Neural cell (in vitro differentiated cells): Measurements from ENCODE around the gene PAGE1. TPM values are rescaled to one million over a fixed set of nuclear protein-coding genes. Genes with fewer than 3 reads are reported as not detected.
"Not testable (repeated sequence)": the region's sequence is repeated elsewhere in the genome, so short reads cannot be mapped to it uniquely, and the experiment has no call there.

ENCODE experiments used
- H2AFZ ChIP-seq: fragments of 200-600, 300-800 bp; sonication (generic), shearing (Covaris generic); 2 replicates; pipeline ENCODE4 v1.6.0; 2014; ENCODE audit warnings: low read depth, mild to moderate bottlenecking, antibody characterized with exemption, low read length, moderate library complexity
- H3F3A ChIP-seq: fragments of 200-600 bp; shearing (Covaris generic); 2 replicates; pipeline ENCODE4 v1.6.1; 2016; ENCODE audit warnings: mild to moderate bottlenecking, moderate library complexity, mixed read lengths, antibody characterized with exemption, low read length; ENCODE audit not compliant: insufficient read depth, poor library complexity, severe bottlenecking
- H3K27ac ChIP-seq: fragments of 200-600, 300-800 bp; sonication (generic), shearing (Covaris generic); 2 replicates; pipeline ENCODE4 v1.5.1; 2014; ENCODE audit warnings: mild to moderate bottlenecking, low read length, moderate library complexity
- H3K27me3 ChIP-seq: fragments of 300-800, 200-600 bp; sonication (generic), shearing (Covaris generic); 2 replicates; pipeline ENCODE4 v1.6.0; 2014; ENCODE audit warnings: mild to moderate bottlenecking, low read depth, low read length, moderate library complexity; ENCODE audit not compliant: insufficient read depth
- H3K36me3 ChIP-seq: fragments of 300-800, 200-600 bp; sonication (generic), shearing (Covaris generic); 2 replicates; pipeline ENCODE4 v1.5.1; 2014; ENCODE audit warnings: mild to moderate bottlenecking, antibody characterized with exemption, low read length, moderate library complexity; ENCODE audit not compliant: insufficient read depth
- H3K4me2 ChIP-seq: fragments of 300-800, 200-600 bp; sonication (generic), shearing (Covaris generic); 2 replicates; pipeline ENCODE4 v1.6.0; 2014; ENCODE audit warnings: mild to moderate bottlenecking, low read length
- H3K4me3 ChIP-seq: fragments of 300-800, 200-600 bp; sonication (generic), shearing (Covaris generic); 2 replicates; pipeline ENCODE4 v1.5.1; 2014; ENCODE audit warnings: mild to moderate bottlenecking, low read length, moderate library complexity
- H3K79me2 ChIP-seq: fragments of 200-600 bp; shearing (Covaris generic); replicated peaks from 2 replicates; pipeline ENCODE4 v1.6.0; 2014; ENCODE audit warnings: mild to moderate bottlenecking, low read length, moderate library complexity; ENCODE audit not compliant: insufficient read depth
- H3K9ac ChIP-seq: fragments of 300-800, 200-600 bp; sonication (generic), shearing (Covaris generic); 2 replicates; pipeline ENCODE4 v1.6.1; 2016; ENCODE audit warnings: mild to moderate bottlenecking, low read length, mixed read lengths
- H3K9me2 ChIP-seq: fragments of 200-600 bp; shearing (Covaris generic); 2 replicates; pipeline ENCODE4 v1.6.1; 2016; ENCODE audit warnings: mild to moderate bottlenecking, low read length, mixed read lengths; ENCODE audit not compliant: insufficient read depth
- H3K9me3 ChIP-seq: fragments of 200-600, 300-800 bp; sonication (generic), shearing (Covaris generic); 2 replicates; pipeline ENCODE4 v1.6.1; 2016; ENCODE audit warnings: mild to moderate bottlenecking, mixed run types, low read length, moderate library complexity, mixed read lengths
- H4K20me1 ChIP-seq: fragments of 200-600 bp; shearing (Covaris generic); 2 replicates; pipeline ENCODE4 v1.6.1; 2016; ENCODE audit warnings: mild to moderate bottlenecking, mixed run types; ENCODE audit not compliant: insufficient read depth
- EP300 ChIP-seq: fragments of 450-650 bp; conservative IDR thresholded peaks from 2 replicates; pipeline ENCODE4 v1.6.1; 2014; ENCODE audit warnings: antibody characterized with exemption, mild to moderate bottlenecking, moderate library complexity; ENCODE audit not compliant: poor library complexity, severe bottlenecking
- EZH2 ChIP-seq: fragments of 200-600, 300-800 bp; shearing (Covaris generic), sonication (generic); IDR thresholded peaks from 2 replicates; pipeline ENCODE4 v1.6.1; 2014; ENCODE audit warnings: antibody characterized with exemption, low read length, borderline replicate concordance, mild to moderate bottlenecking; ENCODE audit not compliant: insufficient read depth, poor library complexity, severe bottlenecking
- MXI1 ChIP-seq: fragments of 450-650 bp; conservative IDR thresholded peaks from 2 replicates; pipeline ENCODE4 v1.6.1; 2014; ENCODE audit warnings: antibody characterized with exemption, mild to moderate bottlenecking; ENCODE audit not compliant: poor library complexity, severe bottlenecking
- POLR2AphosphoS5 ChIP-seq: IDR thresholded peaks from 2 replicates; pipeline ENCODE4 v1.6.1; 2012
- RAD21 ChIP-seq: fragments of 450-650 bp; conservative IDR thresholded peaks from 2 replicates; pipeline ENCODE4 v1.6.1; 2014; ENCODE audit warnings: antibody characterized with exemption, mild to moderate bottlenecking, moderate library complexity
- REST ChIP-seq: IDR thresholded peaks from 2 replicates; pipeline ENCODE4 v1.6.1; 2012; ENCODE audit warnings: borderline replicate concordance
- SMC3 ChIP-seq: fragments of 450-650 bp; conservative IDR thresholded peaks from 2 replicates; pipeline ENCODE4 v1.6.1; 2014; ENCODE audit warnings: antibody characterized with exemption, mild to moderate bottlenecking, moderate library complexity; ENCODE audit not compliant: poor library complexity
- TAF1 ChIP-seq: IDR thresholded peaks from 2 replicates; pipeline ENCODE4 v1.6.1; 2012; ENCODE audit warnings: low read depth
- polyA plus RNA-seq: library from polyadenylated mRNA; depleted of rRNA; stranded (reverse); fragments of >200 nt; gene quantifications from 2 replicates; pipeline ENCODE4 v1.2.3, GENCODE V29; 2014
- TF ChIP-seq, protein P1 (sequence below): fragments of 450-650 bp; IDR thresholded peaks from 2 replicates; pipeline ENCODE4 v1.5.1; 2014; ENCODE audit warnings: antibody characterized with exemption, mild to moderate bottlenecking, moderate library complexity; ENCODE audit not compliant: poor library complexity, severe bottlenecking

The PAGE1 gene
- polyA plus RNA-seq, 1 donor from 2014 or later: not detected

- Histone ChIP-seq H3K9ac (no peak overlapping the region), H3K27ac (no peak overlapping the region), H2AFZ (no peak overlapping the region), H3K9me3 (no peaks in the 10 kb centered on the region), H3K9me2 (no peaks in the 10 kb centered on the region), H3K27me3 (no peaks in the 10 kb centered on the region), H3K36me3 (no peaks in the 10 kb centered on the region), H3K79me2 (no peaks in the 10 kb centered on the region), H3K4me2 (no peak overlapping the region), H3K4me3 (no peak overlapping the region), H3F3A (no peaks in the 10 kb centered on the region), H4K20me1 (no peaks in the 10 kb centered on the region)
- TF ChIP-seq RAD21 (no peak), TAF1 (no peak), REST (no peak)
- TF ChIP-seq, protein P1, sequence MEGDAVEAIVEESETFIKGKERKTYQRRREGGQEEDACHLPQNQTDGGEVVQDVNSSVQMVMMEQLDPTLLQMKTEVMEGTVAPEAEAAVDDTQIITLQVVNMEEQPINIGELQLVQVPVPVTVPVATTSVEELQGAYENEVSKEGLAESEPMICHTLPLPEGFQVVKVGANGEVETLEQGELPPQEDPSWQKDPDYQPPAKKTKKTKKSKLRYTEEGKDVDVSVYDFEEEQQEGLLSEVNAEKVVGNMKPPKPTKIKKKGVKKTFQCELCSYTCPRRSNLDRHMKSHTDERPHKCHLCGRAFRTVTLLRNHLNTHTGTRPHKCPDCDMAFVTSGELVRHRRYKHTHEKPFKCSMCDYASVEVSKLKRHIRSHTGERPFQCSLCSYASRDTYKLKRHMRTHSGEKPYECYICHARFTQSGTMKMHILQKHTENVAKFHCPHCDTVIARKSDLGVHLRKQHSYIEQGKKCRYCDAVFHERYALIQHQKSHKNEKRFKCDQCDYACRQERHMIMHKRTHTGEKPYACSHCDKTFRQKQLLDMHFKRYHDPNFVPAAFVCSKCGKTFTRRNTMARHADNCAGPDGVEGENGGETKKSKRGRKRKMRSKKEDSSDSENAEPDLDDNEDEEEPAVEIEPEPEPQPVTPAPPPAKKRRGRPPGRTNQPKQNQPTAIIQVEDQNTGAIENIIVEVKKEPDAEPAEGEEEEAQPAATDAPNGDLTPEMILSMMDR: no peak
Observed at GRCh38 chrX:49725401-49725800, 29.6 kb upstream of the PAGE1 start.

DNA sequence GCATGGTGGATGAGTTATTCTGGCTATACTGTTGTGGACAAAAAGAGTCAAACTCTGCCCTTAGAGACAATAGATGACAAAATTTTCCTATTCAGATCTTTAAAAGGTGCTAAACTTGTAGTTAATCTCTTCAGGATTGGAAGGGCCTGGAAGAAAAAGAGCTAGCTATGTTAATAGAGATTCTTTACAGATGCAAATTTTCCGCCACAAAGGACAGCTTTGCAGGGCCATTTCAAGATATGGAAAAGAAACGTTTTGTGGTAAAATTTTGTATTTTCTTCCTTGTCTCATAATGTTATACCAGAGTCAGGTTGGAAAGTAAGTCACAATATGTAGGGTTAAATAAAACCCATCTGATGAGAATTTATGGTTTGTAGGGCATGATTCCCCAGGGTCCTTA, 24.3 kb upstream of the PAGE1 start:
- not testable (repeated sequence) for H3K4me3 ChIP-seq

DNA sequence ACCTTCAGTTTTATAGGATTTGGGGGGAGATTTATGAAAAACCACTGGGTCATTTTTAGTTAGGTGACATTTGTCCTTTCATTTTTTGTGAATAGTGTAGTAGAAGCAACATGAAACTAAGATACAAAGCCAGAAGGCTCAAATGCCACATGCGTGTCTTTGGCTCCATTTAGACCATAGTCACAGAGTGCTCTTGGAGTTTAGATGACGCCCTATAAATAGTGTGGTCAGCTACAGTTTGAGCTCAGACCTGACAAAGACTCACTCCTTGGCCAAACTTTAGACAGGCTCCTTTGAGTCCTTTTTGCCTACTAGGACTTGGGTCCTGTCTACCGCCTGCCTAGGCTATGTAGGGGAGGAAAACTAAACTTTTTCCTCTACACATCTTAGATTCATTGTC, 16.8 kb upstream of the PAGE1 start:
- H3K27ac ChIP-seq: no peak overlapping the region
- no peaks in the 10 kb centered on the region for H3K9me2 ChIP-seq
- no peaks in the 10 kb centered on the region for H3K9me3 ChIP-seq
- TF ChIP-seq, protein P1: no peak
- TF ChIP-seq RAD21: no peak
- no peak for TF ChIP-seq SMC3
- TF ChIP-seq POLR2AphosphoS5: no peak
- TF ChIP-seq MXI1: no peak
- no peak for TF ChIP-seq EZH2
- no peak for TF ChIP-seq EP300
- TF ChIP-seq TAF1: no peak
- TF ChIP-seq REST: no peak
- no peaks in the 10 kb centered on the region for H3K36me3 ChIP-seq
- H3K27me3 ChIP-seq: no peaks in the 10 kb centered on the region
- H3K4me2 ChIP-seq: no peak overlapping the region
- H2AFZ ChIP-seq: no peak overlapping the region
- no peak overlapping the region for H3K9ac ChIP-seq
- no peak overlapping the region for H3K4me3 ChIP-seq
- H3F3A ChIP-seq: no peaks in the 10 kb centered on the region
- no peaks in the 10 kb centered on the region for H4K20me1 ChIP-seq
- no peaks in the 10 kb centered on the region for H3K79me2 ChIP-seq

More for the DNA sequence above, 24.3 kb upstream of the PAGE1 start:
- H3K27me3 ChIP-seq, H3K79me2 ChIP-seq, H3K36me3 ChIP-seq, H3K9me3 ChIP-seq, H3K9ac ChIP-seq, H3K27ac ChIP-seq, H3K9me2 ChIP-seq, H2AFZ ChIP-seq, H3K4me2 ChIP-seq, H3F3A ChIP-seq, H4K20me1 ChIP-seq: not testable (repeated sequence)
